ENCODE measurements around the gene LRRC36.

DNA sequence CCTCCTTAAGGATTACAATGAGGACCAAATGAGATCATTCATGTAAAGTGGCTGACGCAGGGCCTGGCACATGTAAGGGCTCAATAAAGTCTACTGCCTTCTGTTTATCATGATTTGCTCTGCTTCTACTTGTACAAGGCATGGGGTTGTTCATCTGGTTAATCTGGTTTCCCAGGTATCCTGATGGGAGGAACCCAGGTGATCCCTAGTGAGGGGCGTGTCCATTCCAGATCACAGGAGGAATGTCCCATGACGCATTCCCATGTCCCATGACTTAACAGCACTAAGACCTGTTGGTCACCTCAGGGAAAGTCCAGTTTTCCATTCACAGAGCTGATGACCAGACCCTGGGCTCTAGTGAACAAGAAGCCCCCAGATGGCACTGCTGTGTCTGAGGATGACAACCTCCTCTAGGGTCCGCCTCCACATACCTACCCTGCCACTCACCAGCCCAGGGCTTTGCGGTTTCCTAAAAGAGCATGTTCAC lies 78.2 kb downstream of the LRRC36 start:
- no peak for TF ChIP-seq EZH2 (IDR thresholded peaks at IDR 0.05; ENCODE audit: borderline replicate concordance, low read depth, low read length, severe bottlenecking)
- TF ChIP-seq, protein P1, sequence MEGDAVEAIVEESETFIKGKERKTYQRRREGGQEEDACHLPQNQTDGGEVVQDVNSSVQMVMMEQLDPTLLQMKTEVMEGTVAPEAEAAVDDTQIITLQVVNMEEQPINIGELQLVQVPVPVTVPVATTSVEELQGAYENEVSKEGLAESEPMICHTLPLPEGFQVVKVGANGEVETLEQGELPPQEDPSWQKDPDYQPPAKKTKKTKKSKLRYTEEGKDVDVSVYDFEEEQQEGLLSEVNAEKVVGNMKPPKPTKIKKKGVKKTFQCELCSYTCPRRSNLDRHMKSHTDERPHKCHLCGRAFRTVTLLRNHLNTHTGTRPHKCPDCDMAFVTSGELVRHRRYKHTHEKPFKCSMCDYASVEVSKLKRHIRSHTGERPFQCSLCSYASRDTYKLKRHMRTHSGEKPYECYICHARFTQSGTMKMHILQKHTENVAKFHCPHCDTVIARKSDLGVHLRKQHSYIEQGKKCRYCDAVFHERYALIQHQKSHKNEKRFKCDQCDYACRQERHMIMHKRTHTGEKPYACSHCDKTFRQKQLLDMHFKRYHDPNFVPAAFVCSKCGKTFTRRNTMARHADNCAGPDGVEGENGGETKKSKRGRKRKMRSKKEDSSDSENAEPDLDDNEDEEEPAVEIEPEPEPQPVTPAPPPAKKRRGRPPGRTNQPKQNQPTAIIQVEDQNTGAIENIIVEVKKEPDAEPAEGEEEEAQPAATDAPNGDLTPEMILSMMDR (IDR thresholded peaks at IDR 0.05; ENCODE audit: borderline replicate concordance, extremely low read depth, low read length, poor library complexity, severe bottlenecking), result no peak
